HTERT RPE-1 (cell line): ENCODE results near the gene ZBTB21.

Source experiments
- in situ Hi-C: fragments of 300-500 bp; cut with MboI; formaldehyde crosslinking; loops from 4 replicates; pipeline ENCODE4 v1.14.3; 2020; ENCODE audit warnings: low sequenced_read_pairs

ZBTB21 gene

DNA sequence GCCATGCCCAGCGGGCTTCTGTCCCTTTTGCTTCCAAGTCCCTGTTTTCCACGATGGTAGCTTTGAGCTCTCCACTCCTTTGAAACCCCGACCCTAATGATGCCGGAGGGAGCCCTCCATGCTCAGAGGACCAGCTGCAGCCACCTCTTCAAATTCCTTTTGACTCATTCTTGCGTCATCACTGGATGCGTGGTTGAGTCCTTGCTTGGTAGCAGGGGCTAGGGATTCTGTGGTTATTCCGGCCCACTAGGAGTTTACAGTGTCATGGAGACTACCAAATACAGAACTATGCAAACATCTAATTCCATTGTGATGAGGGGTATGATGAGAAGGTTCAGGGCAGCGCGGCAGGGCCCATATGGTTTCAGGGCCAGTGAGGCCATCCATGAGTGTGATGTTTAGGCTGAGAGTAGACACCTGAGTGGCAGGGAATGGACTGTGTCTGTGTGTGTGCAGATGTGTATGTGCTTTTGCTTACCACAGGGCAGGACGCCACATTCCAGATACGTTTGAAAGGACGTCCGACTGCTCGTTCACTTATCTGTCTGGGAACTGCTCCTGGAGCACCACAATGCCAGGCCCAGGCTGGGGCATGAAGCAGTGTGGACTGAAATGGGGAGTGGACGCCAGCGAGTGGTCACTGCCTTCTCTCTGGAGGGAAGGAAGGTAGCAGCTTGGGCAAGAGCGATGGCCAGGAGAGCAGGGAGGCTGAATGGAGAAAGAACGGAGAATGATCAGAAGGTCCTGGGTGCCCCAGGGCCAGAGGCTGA lies 30.4 kb upstream of the ZBTB21 start:
- in situ Hi-C loops = no loop called here

DNA sequence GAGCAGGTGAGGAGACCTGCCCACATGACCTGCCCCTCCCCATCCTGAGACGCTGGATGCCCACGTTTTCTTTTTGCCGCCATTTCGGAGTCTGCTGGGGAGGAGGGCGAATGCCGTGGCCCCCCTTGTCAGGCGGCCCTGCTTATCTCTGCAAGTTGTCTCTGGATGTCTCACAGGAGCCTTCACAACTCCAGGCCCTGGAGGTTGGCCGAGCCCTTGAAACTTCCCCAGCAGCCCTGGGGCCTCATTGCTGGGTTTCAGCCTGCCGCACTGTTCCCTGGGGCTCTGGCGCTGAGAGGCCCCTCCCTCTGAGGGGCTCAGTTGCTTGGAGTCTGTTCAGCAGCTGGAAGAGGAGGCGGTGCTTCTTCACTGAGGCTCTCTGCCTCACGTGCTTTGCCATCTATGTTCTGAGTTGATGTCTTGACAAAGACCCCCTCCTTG lies 29.8 kb upstream of the ZBTB21 start:
- in situ Hi-C loops = no loop called here

DNA sequence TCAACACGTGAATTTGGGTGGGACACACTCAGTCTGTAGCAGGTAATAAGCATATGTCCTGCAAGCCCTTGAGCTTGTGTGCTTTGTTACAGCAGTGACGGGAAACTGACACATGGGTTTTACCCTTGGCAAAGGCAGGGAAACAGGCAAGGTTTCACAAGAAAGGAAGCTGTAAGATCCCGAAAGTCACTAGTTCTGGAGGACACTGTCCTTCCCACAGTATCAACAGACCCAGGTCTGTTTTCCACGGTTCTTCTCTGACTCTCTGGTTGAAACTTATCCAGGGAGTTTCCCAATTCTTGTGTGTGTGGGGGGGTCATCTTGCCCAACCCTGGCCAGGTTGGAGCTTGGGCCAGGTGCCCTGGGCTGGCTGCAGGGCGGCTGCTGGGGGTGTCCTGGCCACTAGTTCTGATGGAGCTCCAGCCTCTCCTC lies 29.3 kb upstream of the ZBTB21 start:
- in situ Hi-C loops = no loop called here

DNA sequence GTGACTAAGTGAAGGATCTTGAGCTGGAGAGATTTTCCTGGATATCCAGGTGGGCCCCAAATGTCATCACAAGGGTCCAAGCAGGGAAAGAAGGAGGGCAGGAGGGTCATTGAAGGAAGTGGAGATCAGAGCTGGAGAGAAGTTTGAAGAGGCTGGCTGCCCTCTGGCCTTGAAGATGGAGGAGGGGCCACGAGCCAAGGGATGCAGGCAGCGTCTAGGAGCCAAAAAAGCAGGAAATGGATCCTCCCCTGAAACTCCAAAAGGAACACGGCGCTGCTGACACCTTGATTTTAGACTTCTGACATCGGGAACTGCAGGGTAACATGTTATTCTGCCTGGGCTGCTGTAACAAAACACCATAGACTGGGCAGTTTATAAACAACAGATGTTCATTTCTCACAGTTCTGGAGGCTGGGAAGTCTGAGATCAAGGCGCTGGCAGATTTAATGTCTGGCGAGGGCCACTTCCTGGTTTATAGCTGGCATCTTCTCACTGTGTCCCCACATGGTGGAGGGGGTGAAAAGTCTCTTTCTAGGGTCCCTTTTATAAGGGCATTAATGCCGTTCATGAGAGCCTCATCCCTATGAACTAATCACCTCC lies 28.8 kb upstream of the ZBTB21 start:
- in situ Hi-C loops = no loop called here

DNA sequence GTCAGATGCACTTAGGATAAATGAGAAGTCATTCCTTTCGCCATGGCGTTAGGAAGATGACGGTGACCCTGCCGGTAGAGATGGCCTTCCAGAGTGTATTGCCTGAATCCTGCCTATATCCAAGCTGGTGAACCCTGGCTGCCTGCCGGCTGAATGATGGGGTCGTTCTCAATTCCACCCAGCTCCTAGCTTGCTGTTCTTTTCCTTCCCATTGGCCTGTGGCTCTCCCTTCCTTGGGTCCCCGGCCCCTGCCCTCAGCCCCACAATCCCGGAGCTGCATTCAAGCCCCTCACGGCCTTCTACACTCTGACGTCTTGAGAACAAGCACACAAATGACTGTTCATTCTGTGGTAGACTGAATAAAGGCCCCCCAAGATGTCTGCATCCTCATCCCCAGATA lies 28.2 kb upstream of the ZBTB21 start:
- in situ Hi-C loops = no loop called here

DNA sequence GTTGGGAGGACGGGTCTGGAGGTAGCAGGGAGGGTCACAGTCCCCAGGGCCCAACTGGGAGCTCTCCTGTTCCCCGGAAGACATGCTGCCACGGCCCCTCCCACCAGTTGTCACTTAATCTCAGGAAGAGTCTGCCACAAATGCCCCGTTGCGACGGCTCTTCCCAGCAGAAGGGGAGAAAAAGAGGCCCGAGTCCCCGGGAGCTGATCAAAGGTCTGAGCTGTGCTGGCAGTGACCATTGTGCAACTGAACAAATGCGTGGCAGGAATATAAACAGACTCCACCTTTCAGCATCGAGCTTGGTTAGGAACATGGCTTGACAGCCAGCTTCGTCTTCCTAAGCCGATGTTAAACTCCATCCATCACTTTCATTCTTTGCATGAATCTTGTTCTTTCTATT lies 27.8 kb upstream of the ZBTB21 start:
- in situ Hi-C loops = no loop called here

DNA sequence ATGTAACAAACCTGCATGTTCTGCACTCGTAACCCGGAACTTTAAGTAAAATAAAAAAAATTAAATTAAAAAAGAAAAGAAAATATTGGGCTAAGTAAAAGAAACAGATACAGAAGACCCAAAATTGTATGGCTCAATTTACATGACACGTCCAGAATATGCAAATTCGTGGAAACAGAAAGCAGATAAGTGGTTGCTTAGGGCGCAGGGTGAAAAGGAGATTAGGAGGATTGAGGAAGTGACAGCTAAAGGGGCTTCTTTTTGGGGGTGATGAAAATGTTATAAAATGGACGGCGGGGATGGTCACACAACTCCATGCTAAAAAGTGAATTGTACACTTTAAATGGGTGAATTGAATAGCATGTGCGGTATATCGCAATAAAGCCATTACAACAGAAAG lies 27.4 kb upstream of the ZBTB21 start:
- in situ Hi-C loops = no loop called here

DNA sequence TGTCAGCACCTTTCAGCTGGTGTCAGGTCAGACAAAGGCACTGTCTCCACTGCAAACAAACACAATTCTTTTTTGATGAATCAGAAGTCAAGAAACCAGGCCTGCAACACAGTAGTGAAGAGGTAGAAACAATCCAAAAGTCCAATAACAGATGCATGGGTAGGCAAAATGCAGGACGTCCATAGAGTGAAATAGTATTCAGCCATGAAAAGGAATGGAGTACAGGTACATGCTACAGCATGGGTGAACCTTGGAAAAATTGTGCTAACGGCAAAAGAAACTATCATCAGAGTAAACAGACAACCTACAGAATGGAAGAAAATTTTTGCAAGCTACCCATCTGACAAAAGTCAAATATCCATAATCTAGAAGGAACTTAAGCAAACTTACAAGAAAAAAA lies 26.2 kb upstream of the ZBTB21 start:
- in situ Hi-C loops = no loop called here

DNA sequence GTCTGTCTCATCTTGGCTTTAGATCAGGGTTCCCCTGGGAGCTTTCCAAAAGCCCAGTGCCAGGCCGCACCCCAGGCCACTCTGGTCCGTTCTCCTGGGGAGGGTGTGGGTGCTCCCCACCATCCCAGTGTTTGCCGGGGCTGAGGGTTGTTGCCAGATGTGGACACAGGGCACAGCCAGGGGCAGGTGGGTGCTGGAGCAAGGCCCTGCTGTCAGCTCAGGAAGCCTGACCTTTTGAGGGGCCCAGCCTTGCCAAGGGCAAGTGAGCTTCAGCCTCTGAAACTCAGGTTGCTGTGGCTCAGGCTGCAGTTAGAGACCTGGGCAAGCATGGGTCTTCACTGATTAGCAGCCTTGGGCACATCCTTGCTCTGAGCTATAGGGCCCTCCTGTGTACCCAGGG lies 22.8 kb upstream of the ZBTB21 start:
- in situ Hi-C loops = no loop called here

DNA sequence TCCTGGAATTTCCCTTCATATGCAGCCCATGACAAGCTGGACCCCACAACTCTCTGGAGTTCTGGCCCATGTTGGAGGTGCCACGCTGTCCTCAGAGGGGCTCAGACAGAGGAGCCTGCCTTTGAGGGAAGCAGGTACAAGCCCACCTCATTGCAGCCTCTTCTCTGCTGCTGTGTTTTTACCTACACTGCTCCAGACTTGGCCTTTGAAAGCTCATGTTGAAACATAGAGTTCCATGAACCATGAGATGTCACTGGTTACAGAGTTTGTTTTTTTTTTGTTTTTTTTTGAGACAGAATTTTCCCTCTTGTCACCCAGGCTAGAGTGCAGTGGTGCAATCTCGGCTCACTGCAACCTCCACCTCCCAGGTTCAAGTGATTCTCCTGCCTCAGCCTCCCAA lies 22.1 kb upstream of the ZBTB21 start:
- in situ Hi-C loops = no loop called here

DNA sequence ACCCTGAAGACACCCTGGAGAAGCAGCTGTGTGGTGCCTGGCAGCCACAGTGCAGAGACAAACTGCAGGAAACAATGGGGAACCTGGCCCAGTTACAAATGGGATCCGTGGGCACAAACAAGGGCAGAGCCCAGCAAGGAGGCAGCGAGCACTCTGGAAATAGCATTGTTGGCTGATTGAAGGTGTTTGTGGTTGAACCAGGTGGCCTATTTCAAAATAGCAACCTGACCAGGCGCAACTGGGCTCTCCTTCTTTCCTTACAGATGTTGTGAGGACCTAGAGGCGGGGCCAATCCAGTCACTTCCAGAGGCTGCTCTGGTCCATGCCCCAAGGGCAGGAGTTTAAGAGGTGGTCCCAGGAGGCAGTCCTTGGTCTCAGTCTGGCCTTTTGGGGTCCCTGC lies 21.7 kb upstream of the ZBTB21 start:
- in situ Hi-C loops = no loop called here

DNA sequence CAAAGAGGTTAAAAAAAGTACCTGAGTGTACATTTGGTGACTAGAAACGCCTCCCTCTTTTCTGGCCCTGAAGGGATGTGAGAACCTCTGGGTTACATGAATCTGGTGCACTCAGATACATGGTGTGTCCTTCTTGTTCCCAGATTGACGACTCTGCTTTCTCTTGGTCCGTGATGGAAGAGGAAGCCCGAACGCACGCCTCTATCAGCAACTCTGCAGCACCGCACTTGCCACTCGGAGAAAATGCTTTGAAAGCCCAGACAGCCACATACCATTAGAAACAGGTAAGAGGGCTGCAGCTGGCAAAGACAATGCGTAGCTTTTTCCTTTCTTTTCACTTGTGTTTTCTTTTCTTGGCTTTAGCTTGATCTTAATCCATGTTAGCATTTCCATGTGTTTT lies 21.1 kb upstream of the ZBTB21 start:
- in situ Hi-C loops = no loop called here

DNA sequence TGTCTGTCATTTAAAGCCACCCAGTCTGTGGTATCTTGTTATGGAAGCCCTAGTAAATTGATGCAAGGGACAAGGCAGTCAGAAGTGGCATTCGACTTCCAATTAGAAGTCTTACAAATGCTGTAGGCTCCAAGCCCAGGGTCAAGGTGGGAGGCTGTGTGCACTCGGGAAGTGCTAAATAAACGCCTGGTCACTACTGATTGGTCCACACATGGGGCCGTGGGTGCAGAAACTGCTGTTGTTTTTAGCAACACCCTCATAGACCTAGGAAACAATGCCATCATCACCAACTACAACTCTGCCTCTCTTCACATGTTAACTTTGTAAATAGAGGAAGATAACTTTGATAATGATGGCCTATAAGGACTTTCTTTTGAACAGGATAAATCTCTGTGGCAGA lies 20.2 kb upstream of the ZBTB21 start:
- in situ Hi-C loops = no loop called here

DNA sequence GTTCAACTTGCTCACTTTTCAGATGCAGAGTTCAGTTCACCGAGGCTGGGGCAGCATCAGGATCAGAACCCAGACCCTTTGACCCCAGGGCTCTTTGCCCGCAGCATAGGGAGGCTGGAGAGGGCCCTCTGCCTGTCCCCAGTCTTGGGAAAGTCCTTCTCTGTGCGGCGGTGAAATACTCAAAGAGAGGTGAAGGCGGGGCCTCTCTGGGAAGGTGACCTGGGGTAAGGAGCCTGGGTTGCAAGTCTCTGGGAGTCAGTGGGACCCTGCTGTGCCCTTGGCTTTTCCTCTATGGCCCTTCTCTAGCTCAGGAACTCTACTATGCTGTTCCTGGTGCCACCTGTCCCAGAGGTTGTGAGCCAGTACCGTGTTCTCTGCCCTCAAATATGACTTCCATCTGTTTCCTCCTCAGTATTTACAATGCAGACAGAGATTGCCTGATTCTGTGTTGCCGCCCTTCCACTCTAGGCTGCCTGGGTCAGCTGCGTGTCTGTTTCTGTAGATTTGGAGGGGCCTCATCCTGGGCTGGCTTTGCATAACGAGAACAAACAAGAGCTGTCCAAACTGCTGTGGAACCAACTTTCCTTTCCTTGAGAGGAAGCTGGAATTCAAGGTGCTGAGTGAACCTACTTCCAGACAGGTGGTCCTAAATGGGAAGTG lies 18.7 kb upstream of the ZBTB21 start:
- in situ Hi-C loops = no loop called here

DNA sequence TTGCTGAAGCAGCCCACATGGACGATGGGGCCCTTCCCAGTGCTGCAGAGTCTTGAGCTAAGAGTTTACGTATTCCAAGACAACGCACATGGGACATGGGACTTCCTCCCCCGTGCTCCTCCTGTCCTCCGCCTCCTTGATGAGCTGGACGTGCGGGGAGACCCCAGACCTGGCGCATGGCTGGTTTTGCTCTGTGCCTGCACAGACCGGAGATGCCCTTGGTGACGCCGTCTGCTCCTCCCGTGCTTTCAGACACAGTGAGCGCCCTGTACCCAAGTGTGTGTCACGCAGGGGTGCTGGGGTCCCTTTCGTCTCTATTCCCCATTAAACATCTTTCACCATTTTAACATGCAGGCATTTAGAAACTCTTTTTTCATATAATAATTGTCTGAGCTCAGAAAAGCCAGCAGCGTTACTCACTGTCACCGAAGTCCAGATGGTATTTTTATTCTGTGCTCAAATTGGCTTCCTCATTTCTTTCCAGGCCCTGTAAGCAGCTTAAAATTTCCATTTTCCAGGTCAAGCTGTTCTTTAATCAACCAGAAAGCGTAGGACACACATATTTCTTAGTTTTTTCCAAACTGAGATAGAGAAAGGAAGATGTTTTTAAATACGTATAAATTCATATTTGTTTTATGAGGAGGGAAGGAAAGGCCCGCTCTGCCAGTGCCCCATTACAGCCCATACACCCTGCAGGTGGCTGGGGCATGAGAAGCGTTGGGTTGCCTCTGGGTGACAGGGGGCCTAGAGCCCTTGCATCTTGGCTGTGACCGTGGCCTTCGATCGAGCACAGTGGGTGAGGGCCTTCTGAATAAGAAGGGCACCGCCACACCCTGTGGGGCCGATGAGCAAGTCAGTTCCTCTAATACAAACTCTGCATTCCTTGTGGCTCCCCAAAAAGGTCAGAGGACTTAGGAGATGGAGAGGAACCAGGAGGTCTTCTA lies 17.9 kb upstream of the ZBTB21 start:
- in situ Hi-C loops = no loop called here

DNA sequence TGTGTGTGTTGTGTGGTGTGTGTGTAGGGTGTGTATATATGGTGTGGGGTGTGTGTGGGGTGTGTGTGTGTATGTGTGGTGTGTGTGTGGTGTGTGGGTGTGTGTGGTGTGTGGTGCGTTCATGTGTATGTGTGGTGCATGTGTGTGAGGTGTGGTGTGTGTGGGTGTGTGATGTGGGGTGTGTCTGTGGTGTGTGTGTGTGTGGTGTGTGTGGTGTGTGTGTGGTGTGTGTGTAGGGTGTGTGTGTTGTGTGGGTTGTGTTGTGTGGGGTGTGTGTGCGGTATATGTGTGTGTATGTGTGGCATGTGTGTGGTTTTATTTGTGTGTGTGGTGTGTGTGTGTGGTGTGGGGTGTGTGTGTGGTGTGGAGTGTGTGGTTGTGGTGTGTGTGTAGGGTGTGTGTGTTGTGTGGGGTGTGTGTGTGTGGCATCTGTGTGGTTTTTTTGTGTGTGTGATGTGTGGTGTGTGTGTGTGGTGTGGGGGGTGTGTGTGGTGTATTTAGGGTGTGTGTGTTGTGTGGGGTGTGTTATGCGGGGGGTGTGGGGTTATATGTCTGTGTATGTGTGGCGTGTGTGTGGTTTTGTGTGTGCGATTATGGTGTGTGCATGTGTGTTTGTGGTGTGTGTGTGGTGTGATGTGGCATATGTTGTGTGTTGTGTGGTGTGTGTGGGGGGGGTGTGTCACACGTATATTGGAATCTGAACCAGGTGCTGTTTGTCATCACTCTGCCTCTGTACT lies 17.1 kb upstream of the ZBTB21 start:
- in situ Hi-C loops = no loop called here

DNA sequence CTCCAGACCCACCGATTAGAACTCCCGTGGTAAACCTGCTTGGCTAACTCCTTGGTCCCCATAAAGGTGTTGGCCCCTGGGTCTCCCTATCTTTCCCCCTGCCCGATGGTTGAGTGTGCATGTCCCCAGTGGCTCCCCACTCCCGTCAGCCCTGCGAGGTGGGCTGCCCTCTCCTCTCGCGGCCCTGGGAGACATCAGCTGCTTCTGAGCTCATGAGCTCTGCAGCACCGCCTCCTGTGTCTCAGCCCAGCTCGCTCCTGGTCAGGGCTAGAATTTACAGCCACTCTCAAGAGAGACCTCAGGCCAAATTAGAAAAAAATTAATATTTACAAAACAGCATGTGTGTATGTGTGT lies 15.9 kb upstream of the ZBTB21 start:
- in situ Hi-C loops = no loop called here

DNA sequence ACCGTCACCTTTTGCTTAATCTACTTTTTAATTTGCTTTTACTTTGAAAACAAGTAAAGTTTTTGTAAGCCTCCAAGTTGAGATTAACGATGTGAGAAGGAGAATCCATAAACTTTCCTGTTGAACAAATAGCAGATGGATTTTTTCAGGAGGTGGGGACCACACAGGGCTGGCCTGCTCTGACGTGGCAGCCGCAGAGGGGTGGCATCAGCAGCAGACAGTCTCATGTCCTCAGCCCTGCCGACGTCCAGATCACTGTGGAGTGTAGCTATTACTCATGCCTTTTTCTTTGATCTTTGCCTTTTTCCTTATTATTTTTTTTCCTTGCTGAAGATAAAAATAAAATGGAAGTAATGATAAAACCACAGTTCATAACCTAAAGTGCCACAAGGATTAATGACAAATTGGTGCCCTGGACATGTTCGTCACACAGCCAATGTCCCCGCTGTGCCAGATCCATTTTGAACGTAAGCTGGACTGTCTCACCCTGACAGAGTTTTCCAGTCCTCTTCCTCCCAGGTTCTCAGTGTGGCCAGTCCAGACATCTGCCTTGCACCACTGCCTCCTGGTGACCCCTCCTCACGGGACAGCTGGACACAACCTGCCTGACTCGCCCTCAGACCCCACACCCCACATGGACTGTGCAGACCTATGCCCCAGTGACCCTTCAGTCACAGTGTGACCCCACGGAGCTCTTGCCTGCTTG lies 15.4 kb upstream of the ZBTB21 start:
- in situ Hi-C loops = no loop called here

DNA sequence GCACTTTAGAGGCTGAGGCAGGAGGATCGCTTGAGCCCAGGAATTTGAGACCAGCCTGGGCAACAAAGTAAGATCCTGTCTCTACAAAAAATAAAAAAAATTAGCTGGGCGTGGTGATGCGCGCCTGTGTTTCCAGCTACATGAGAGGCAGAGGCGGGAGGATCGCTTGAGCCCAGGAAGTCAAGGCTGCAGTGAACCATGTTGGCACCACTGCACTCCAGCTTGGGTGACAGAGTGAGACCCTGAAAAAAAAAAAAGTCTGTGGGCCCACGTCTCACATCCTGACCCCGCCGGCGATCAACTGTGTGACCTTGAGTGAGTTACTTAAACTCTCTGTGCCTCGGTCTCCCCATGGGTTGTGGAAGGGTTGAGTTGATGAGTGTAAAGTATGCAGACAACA lies 12.7 kb upstream of the ZBTB21 start:
- in situ Hi-C loops = no loop called here

DNA sequence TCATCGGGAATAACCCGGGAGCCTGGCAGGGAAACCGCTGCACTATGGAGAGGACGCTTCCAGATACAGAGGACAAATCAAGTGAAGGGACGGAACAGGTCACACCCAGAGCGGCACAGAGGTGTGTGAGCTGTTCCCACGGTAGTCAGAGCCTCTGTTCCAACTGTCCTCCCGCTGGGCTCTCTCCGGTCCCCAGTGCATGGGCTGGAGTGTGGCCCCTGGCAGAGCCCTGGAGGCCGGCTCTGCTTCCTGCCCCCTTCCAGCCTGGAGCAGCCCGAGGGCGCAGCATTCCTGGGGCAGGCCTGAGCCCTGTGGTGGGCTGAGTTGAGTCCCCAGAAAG lies 11.9 kb upstream of the ZBTB21 start:
- in situ Hi-C loops = no loop called here
